SU-DHL-6 (cell line): ENCODE results near the gene SELENOO.
"Not testable (repeated sequence)": the region's sequence is repeated elsewhere in the genome, so short reads cannot be mapped to it uniquely, and the experiment has no call there.

Experiments
- H2AFZ ChIP-seq: fragments of 200-600 bp; sonication (generic); 2 replicates; pipeline ENCODE4 v1.6.1; 2014; ENCODE audit warnings: low read depth, mild to moderate bottlenecking, moderate library complexity, mixed read lengths, antibody characterized with exemption, low read length; ENCODE audit not compliant: severe bottlenecking
- H3F3A ChIP-seq: fragments of 200-600 bp; shearing (Covaris generic); 2 replicates; pipeline ENCODE4 v1.6.0; 2016; ENCODE audit warnings: antibody characterized with exemption, mild to moderate bottlenecking; ENCODE audit not compliant: insufficient read depth
- H3K27ac ChIP-seq: fragments of 200-600 bp; sonication (generic); 2 replicates; pipeline ENCODE4 v1.5.1; 2016; ENCODE audit warnings: low read depth, mild to moderate bottlenecking, low read length, moderate library complexity, mixed read lengths
- H3K27me3 ChIP-seq: fragments of 200-600 bp; sonication (generic), shearing (Covaris generic); 2 replicates; pipeline ENCODE4 v1.6.0; 2014; ENCODE audit warnings: mild to moderate bottlenecking, low read length
- H3K36me3 ChIP-seq: fragments of 200-600 bp; sonication (generic); 2 replicates; pipeline ENCODE4 v1.6.1; 2014; ENCODE audit warnings: mild to moderate bottlenecking, low read length, mixed read lengths
- H3K4me2 ChIP-seq: fragments of 300-600, 200-600 bp; shearing (Covaris generic), sonication (generic); 2 replicates; pipeline ENCODE4 v1.6.0; 2014; ENCODE audit warnings: low read length, low read depth, mild to moderate bottlenecking; ENCODE audit not compliant: poor library complexity, severe bottlenecking
- H3K4me3 ChIP-seq: fragments of 200-600 bp; sonication (generic); 2 replicates; pipeline ENCODE4 v1.5.1; 2014; ENCODE audit warnings: antibody characterized with exemption, low read length, mild to moderate bottlenecking, mixed read lengths; ENCODE audit not compliant: insufficient read depth, poor library complexity, severe bottlenecking
- H3K79me2 ChIP-seq: fragments of 200-600 bp; sonication (generic); 2 replicates; pipeline ENCODE4 v1.6.1; 2014; ENCODE audit warnings: mild to moderate bottlenecking, low read length, moderate library complexity; ENCODE audit not compliant: insufficient read depth
- H3K9ac ChIP-seq: fragments of 200-600 bp; sonication (generic); 2 replicates; pipeline ENCODE4 v1.7.0; 2014; ENCODE audit warnings: mild to moderate bottlenecking, low read length
- H3K9me2 ChIP-seq: fragments of 200-600 bp; sonication (generic); replicated peaks from 2 replicates; pipeline ENCODE4 v1.6.1; 2014; ENCODE audit warnings: low read length; ENCODE audit not compliant: insufficient read depth
- H3K9me3 ChIP-seq: fragments of 200-600 bp; sonication (generic); 2 replicates; pipeline ENCODE4 v1.6.1; 2014; ENCODE audit warnings: low read length, mixed read lengths; ENCODE audit not compliant: insufficient read depth
- H4K20me1 ChIP-seq: fragments of 200-600 bp; sonication (generic); 2 replicates; pipeline ENCODE4 v1.6.1; 2014; ENCODE audit warnings: low read depth, mild to moderate bottlenecking, antibody characterized with exemption, low read length, moderate library complexity, mixed read lengths
- CTCF ChIP-seq: fragments of 200-600 bp; sonication (generic); IDR thresholded peaks from one replicate; pipeline ENCODE4 v1.5.1; 2017; ENCODE audit warnings: antibody characterized with exemption, mild to moderate bottlenecking, low read length, moderate library complexity; ENCODE audit not compliant: insufficient read depth, poor library complexity, severe bottlenecking
- EZH2phosphoT487 ChIP-seq: fragments of 200-600 bp; sonication (generic), shearing (Covaris generic); conservative IDR thresholded peaks from 2 replicates; pipeline ENCODE4 v1.6.1; 2018; ENCODE audit warnings: mild to moderate bottlenecking, antibody characterized with exemption, low read length, moderate library complexity, mixed read lengths

Gene SELENOO

GRCh38 chr22:50203288-50203687 is 2.5 kb downstream of the SELENOO start:
- no peak overlapping the region for H2AFZ ChIP-seq
- H3K4me2 ChIP-seq, result no peak overlapping the region

DNA sequence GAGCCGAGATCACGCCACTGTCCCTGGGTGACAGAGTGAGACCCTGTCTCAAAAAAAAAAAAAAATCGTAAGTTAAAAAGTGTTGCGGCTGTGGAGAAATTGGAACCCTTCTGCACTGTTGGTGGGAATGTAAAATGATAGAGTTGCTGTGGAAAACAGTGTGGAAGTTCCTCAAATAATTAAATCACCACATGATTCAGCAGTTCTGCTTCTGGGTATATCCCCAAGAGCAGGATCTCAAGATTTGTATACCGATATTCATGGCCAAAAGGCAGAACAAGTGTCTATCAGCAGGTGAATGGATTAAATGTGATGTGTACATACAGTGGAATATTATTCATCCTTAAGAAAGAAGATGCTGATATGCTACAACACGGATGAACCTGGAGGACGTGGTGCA is 3.8 kb downstream of the SELENOO start:
- peaks cover 36% of the 10 kb centered on the region for H3K79me2 ChIP-seq
- H3K36me3 ChIP-seq, result peaks cover 12% of the 10 kb centered on the region; the same call in 1 of the 2 replicates
- H3K9ac ChIP-seq, result no peak overlapping the region
- H3K9me2 ChIP-seq, result no peaks in the 10 kb centered on the region
- H3K27me3 ChIP-seq, result no peaks in the 10 kb centered on the region
- no peaks in the 10 kb centered on the region for H4K20me1 ChIP-seq
- no peaks in the 10 kb centered on the region for H3K9me3 ChIP-seq
- TF ChIP-seq CTCF (no peak), EZH2phosphoT487 (no peak)
- no peak overlapping the region for H3K27ac ChIP-seq
- H3K4me3 ChIP-seq, result no peak overlapping the region
- H3F3A ChIP-seq, result peaks cover 9% of the 10 kb centered on the region
- H3K4me2 ChIP-seq, result no peak overlapping the region
- no peak overlapping the region for H2AFZ ChIP-seq

More at GRCh38 chr22:50203288-50203687, 2.5 kb downstream of the SELENOO start:
- no peak overlapping the region for H3K4me3 ChIP-seq
- peaks cover 21% of the 10 kb centered on the region for H3F3A ChIP-seq
- no peaks in the 10 kb centered on the region for H3K27me3 ChIP-seq
- TF ChIP-seq CTCF (no peak), EZH2phosphoT487 (no peak)
- peaks cover 36% of the 10 kb centered on the region for H3K79me2 ChIP-seq
- no peaks in the 10 kb centered on the region for H4K20me1 ChIP-seq
- H3K9me3 ChIP-seq, result no peaks in the 10 kb centered on the region
- no peaks in the 10 kb centered on the region for H3K9me2 ChIP-seq
- no peak overlapping the region for H3K27ac ChIP-seq
- no peak overlapping the region for H3K9ac ChIP-seq
- peaks cover 12% of the 10 kb centered on the region; the same call in 1 of the 2 replicates for H3K36me3 ChIP-seq

DNA sequence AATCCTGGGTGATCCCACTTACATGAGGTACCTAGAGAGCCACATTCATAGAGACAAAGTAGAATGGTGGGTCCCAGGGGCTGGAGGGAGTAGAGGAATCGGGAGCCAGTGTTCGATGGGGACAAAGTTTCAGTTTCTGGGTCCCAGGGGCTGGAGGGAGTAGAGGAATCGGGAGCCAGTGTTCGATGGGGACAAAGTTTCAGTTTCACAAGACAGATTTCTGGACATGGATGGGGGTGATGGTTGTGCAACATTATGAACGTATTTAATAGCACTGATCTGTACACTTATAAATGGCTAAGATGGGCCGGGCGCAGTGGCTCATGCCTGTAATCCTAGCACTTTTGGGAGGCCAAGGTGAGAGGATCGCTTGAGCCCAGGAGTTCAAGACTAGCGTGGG is 4.2 kb downstream of the SELENOO start:
- H3K79me2 ChIP-seq, result peaks cover 36% of the 10 kb centered on the region
- not testable (repeated sequence) for H3K27me3 ChIP-seq, H3K9ac ChIP-seq, H3K4me2 ChIP-seq, H4K20me1 ChIP-seq, H3K27ac ChIP-seq, H2AFZ ChIP-seq, H3F3A ChIP-seq, H3K9me2 ChIP-seq, H3K9me3 ChIP-seq, H3K4me3 ChIP-seq
- H3K36me3 ChIP-seq, result peaks cover 12% of the 10 kb centered on the region; the same call in 1 of the 2 replicates

DNA sequence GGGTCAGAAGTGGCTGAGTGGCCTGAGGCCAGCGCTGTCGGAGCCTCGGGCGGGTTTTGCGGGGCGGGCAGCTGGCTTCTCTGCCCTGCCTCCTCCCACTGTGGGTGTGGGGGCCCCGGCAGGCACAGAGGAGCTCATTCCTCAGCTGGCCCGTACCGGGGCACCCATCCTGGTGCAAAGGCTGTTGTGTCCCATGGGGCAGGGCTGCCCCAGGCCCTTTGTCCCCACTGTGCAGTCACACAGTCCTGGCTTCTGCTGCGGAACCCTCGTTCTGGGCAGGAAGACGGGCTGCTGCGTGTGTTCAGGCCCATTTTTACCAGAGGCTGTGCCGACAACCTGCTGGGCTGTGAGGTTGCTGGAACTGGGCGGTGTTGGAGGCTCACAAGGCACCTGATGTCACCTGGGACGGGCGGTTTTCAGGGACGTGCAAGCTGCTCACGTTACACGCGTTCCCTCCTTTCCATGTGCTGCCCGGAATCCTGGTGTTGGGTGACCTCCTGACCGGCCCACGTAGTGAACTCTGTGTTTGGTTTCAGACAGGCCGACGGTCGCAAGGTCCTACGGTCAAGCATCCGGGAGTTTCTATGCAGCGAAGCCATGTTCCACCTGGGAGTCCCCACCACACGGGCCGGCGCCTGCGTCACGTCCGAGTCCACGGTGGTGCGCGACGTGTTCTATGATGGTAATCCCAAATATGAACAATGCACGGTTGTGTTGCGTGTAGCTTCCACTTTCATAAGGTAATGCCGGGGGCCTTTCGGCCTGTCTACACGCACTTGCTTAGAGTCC is 5.2 kb downstream of the SELENOO start:
- H3K9me3 ChIP-seq, result no peaks in the 10 kb centered on the region
- no peak overlapping the region for H3K4me3 ChIP-seq
- H3K27me3 ChIP-seq, result no peaks in the 10 kb centered on the region
- H3K36me3 ChIP-seq, result peaks cover 16% of the 10 kb centered on the region
- H3F3A ChIP-seq, result 0 out of 2 replicates have a peak, but pooled peaks cover 7% of the 10 kb centered on the region
- H3K4me2 ChIP-seq, result no peak overlapping the region
- H3K9ac ChIP-seq, result no peak overlapping the region
- H3K9me2 ChIP-seq, result no peaks in the 10 kb centered on the region
- no peak overlapping the region for H2AFZ ChIP-seq
- H3K27ac ChIP-seq, result no peak overlapping the region
- H3K79me2 ChIP-seq, result peaks cover 38% of the 10 kb centered on the region
- H4K20me1 ChIP-seq, result no peaks in the 10 kb centered on the region; the same call in 1 of the 2 replicates
- TF ChIP-seq EZH2phosphoT487 (no peak), CTCF (no peak)
